ENCODE measurements around the gene MC5R.
"Not testable (repeated sequence)": the region's sequence is repeated elsewhere in the genome, so short reads cannot be mapped to it uniquely, and the experiment has no call there.

MC5R gene

DNA sequence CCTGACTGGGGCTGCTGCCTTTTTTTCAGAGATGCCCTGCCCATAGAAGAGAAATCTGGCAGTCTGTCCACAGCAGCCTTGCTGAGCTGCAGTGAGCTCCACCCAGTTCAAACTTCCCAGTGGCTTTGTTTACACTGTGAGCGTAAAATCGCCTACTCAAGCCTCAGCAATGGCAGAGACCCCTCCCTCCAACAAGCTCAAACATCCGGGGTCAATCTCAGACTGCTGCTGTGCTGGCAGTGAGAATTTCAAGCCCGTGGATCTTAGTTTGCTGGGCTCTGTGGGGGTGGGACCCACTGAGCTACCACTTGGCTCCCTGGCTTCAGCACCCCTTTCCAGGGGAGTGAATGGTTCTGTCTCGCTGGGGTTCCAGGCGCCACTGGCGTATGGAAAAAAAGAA lies 38.9 kb downstream of the MC5R start:
- DNase-seq = not testable (repeated sequence)

DNA sequence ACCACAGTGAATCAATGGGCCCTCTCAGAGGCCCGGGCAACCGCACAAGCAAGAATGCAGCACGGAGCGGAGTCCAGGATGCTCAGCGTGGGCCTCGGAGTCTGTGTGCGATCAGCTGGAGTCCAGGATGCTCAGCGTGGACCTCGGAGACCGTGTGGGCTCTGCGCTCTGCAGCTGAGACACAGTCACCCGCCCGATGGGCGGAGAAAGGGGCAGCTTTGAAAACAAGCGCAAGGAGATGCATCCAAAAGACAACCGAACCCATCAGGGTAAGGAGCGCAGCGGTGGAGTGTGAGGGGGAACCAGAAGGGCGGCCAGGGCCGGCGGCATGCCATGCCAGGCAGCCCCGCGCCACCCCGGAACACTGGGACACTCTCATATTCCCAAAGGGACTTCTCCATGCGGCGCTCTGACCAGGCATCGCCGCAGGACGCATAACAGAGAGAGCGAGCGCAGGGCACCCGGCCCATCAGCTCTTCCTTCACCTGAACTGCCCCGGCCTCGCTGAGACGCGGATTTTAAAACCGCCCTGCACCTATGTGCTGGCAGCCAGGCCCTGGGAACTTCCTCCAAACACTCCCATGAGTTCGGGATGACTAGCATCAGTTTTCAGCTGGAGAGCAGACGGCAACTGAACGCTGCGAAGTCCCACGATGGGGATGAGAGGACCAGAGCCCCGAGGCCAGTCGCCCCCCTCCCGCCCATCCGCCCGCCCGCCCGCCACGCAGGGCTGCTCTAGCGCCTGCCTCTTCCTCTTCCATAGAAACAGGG lies 44.7 kb downstream of the MC5R start:
- no peak for DNase-seq

DNA sequence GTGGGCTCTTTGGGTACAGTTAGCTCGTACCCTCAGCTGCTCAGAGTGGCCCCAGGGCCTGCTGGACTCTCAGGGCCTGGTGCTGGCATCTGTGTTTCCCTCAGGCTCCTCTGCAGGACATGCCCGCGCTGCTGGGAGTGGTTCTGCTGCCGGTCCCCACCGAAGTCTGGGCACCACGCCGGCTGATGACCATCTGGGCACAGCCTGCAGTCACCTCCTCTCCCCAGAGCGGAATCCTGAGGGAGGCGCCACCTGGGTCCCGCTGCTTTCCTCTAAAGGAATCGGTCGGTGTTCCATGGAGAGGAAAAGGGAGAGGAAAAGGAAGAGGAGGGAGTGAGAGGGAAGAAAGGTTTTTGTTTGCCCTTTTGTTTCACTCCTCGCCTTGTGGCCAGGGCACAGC lies 47.8 kb downstream of the MC5R start:
- DNase-seq = no peak

DNA sequence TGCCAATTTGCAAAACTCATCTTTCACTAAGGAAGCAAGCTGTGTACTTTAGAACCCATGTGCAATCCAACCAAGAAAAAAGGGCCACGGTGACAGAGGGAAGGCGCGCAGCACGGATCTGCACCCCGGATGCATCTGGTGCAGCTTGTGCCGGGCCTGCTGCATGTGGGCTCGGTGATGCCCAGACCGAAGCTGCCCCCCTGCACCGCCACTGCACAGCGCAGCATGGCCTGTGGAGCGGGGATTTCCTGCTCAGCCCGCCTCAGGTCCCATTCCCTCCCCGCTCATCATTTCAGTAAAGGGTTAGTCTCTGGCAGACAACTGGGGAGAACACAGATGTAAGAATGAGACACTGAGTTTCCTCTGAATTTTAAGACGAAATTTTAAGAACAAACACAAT lies 48.4 kb downstream of the MC5R start:
- no peak for DNase-seq

DNA sequence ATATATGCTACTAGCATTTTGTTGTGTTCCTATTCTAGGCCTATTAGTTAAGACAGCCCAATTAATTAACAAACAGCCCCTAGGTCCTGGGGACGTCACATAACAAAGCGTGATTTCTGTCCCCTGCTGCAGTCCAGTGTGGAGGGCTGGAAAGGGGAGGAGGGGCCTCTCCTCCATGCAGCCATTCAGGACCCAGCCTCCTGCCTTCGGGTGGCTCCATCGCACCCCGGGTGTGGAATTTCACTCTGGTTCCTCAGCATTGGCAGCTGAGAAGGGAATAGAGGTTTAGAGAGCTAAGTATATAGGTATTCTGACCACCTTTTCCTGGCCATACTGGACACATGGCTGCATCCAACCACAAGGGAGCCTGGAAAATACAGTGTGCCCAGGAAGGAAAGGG lies 49.0 kb downstream of the MC5R start:
- DNase-seq = no peak

DNA sequence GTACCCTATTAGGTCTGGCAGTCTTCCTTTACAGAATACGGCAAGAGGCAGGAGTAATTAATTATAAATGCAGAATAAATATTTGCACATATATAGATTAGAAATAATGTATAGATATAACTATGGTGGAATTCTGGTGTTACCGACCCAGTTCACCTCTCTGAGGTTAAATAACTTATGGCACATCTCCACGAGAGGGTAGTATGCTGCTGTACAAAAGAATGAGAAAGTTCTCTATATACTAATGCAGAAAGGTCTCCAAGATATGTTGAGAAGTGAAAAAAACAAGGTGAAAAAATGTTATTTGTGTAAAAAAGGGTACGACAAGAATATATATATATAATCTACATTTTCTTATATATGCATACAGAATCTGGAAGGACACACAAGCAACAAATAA lies 50.6 kb downstream of the MC5R start:
- DNase-seq = no peak
